Muscle layer of duodenum (tissue), 2 donors: Measurements from ENCODE around the gene RNU5D-1.

ENCODE experiments used
- H3K27ac ChIP-seq: one replicate; pipeline ENCODE4 v1.7.0; 2013; ENCODE audit warnings: mild to moderate bottlenecking, low read length
- H3K27me3 ChIP-seq: one replicate; pipeline ENCODE4 v1.7.0; 2013; ENCODE audit warnings: low read depth, mild to moderate bottlenecking, control low read depth, low read length
- H3K36me3 ChIP-seq, 2 donors: one replicate each; pipeline ENCODE4 v1.7.0; 2013; ENCODE audit warnings: low read length in 2 of 2, control low read depth in 1 of 2, mild to moderate bottlenecking in 1 of 2; ENCODE audit not compliant: insufficient read depth in 2 of 2, control insufficient read depth in 1 of 2
- H3K4me1 ChIP-seq, 2 donors: one replicate each; pipeline ENCODE4 v1.7.0; 2013; ENCODE audit warnings: low read length in 2 of 2, mild to moderate bottlenecking in 2 of 2, control low read depth in 1 of 2, moderate library complexity in 1 of 2; ENCODE audit not compliant: insufficient read depth in 2 of 2, control insufficient read depth in 1 of 2
- H3K4me3 ChIP-seq, 2 donors: one replicate each; pipeline ENCODE4 v1.7.0; 2013; ENCODE audit warnings: low read length in 2 of 2, low read depth in 1 of 2, mild to moderate bottlenecking in 1 of 2
- H3K9me3 ChIP-seq, 2 donors: one replicate each; pipeline ENCODE4 v1.7.0; 2013; ENCODE audit warnings: low read length in 2 of 2, control low read depth in 1 of 2, mild to moderate bottlenecking in 1 of 2; ENCODE audit not compliant: control insufficient read depth in 1 of 2
- donor health status: healthy.

Gene RNU5D-1

GRCh38 chr1:44695671-44696070 lies 35.3 kb downstream of the RNU5D-1 start:
- Histone ChIP-seq H3K4me3 (no peak overlapping the region), H3K27me3 (no peaks in the 10 kb centered on the region), H3K4me1 (no peaks in the 10 kb centered on the region), H3K36me3 (no peaks in the 10 kb centered on the region), H3K9me3 (no peaks in the 10 kb centered on the region), H3K27ac (no peak overlapping the region)

- no peaks in the 10 kb centered on the region for H3K4me1 ChIP-seq
- no peak overlapping the region for H3K27ac ChIP-seq
- H3K4me3 ChIP-seq, result no peak overlapping the region
- no peaks in the 10 kb centered on the region for H3K9me3 ChIP-seq
- no peaks in the 10 kb centered on the region for H3K36me3 ChIP-seq
- H3K27me3 ChIP-seq, result no peaks in the 10 kb centered on the region
These were observed 36.0 kb downstream of the RNU5D-1 start for GRCh38 chr1:44694863-44695478.

GRCh38 chr1:44693900-44694299 lies 37.1 kb downstream of the RNU5D-1 start:
- Histone ChIP-seq H3K27me3 (no peaks in the 10 kb centered on the region), H3K27ac (no peak overlapping the region), H3K4me1 (no peaks in the 10 kb centered on the region), H3K36me3 (no peaks in the 10 kb centered on the region), H3K9me3 (no peaks in the 10 kb centered on the region), H3K4me3 (no peak overlapping the region)

- Histone ChIP-seq H3K9me3 (no peaks in the 10 kb centered on the region), H3K27me3 (no peaks in the 10 kb centered on the region), H3K4me3 (no peak overlapping the region), H3K4me1 (no peaks in the 10 kb centered on the region), H3K36me3 (no peaks in the 10 kb centered on the region), H3K27ac (no peak overlapping the region)
These were observed 37.8 kb downstream of the RNU5D-1 start for GRCh38 chr1:44693159-44693558.

- Histone ChIP-seq H3K36me3 (no peaks in the 10 kb centered on the region), H3K27ac (no peak overlapping the region), H3K9me3 (no peaks in the 10 kb centered on the region), H3K4me3 (no peak overlapping the region), H3K27me3 (no peaks in the 10 kb centered on the region), H3K4me1 (no peaks in the 10 kb centered on the region)
These were observed 41.6 kb downstream of the RNU5D-1 start for GRCh38 chr1:44689447-44689765.

GRCh38 chr1:44688760-44689446 lies 42.1 kb downstream of the RNU5D-1 start:
- H3K36me3 ChIP-seq, result no peaks in the 10 kb centered on the region
- no peaks in the 10 kb centered on the region for H3K27me3 ChIP-seq
- H3K9me3 ChIP-seq, result no peaks in the 10 kb centered on the region
- no peaks in the 10 kb centered on the region for H3K4me1 ChIP-seq
- H3K27ac ChIP-seq, result no peak overlapping the region
- H3K4me3 ChIP-seq, result no peak overlapping the region

GRCh38 chr1:44685881-44686280 lies 45.1 kb downstream of the RNU5D-1 start:
- H3K36me3 ChIP-seq, result no peaks in the 10 kb centered on the region
- H3K27ac ChIP-seq, result no peak overlapping the region
- H3K27me3 ChIP-seq, result no peaks in the 10 kb centered on the region
- H3K4me3 ChIP-seq, result no peak overlapping the region
- no peaks in the 10 kb centered on the region for H3K9me3 ChIP-seq
- no peaks in the 10 kb centered on the region for H3K4me1 ChIP-seq

- no peaks in the 10 kb centered on the region for H3K27me3 ChIP-seq
- H3K27ac ChIP-seq, result no peak overlapping the region
- H3K36me3 ChIP-seq, result no peaks in the 10 kb centered on the region
- H3K4me3 ChIP-seq, result no peak overlapping the region
- H3K9me3 ChIP-seq, result no peaks in the 10 kb centered on the region
- H3K4me1 ChIP-seq, result no peaks in the 10 kb centered on the region
These were observed 45.8 kb downstream of the RNU5D-1 start for GRCh38 chr1:44685218-44685617.

- Histone ChIP-seq H3K4me3 (no peak overlapping the region), H3K27ac (no peak overlapping the region), H3K9me3 (no peaks in the 10 kb centered on the region), H3K4me1 (no peaks in the 10 kb centered on the region), H3K27me3 (no peaks in the 10 kb centered on the region), H3K36me3 (no peaks in the 10 kb centered on the region)
These were observed 46.4 kb downstream of the RNU5D-1 start for GRCh38 chr1:44684525-44684924.

- Histone ChIP-seq H3K36me3 (no peaks in the 10 kb centered on the region), H3K4me1 (no peaks in the 10 kb centered on the region), H3K27me3 (no peaks in the 10 kb centered on the region), H3K4me3 (no peak overlapping the region), H3K27ac (no peak overlapping the region), H3K9me3 (no peaks in the 10 kb centered on the region)
These were observed 48.1 kb downstream of the RNU5D-1 start for GRCh38 chr1:44682883-44683265.

GRCh38 chr1:44681905-44682882 lies 48.8 kb downstream of the RNU5D-1 start:
- no peak overlapping the region for H3K4me3 ChIP-seq

More at GRCh38 chr1:44681905-44682882, 48.8 kb downstream of the RNU5D-1 start:
- Histone ChIP-seq H3K36me3 (no peaks in the 10 kb centered on the region), H3K4me1 (no peaks in the 10 kb centered on the region), H3K27ac (no peak overlapping the region), H3K9me3 (no peaks in the 10 kb centered on the region), H3K27me3 (no peaks in the 10 kb centered on the region)
